HL-60 (cell line): ENCODE measurements around the gene TAS2R60.
A peak's percentile ranks its signal among the peaks of the same experiment; 100 is the strongest.
"Not testable (repeated sequence)": the region's sequence is repeated elsewhere in the genome, so short reads cannot be mapped to it uniquely, and the experiment has no call there.

Experiments used
- DNase-seq, 2 experiments: peaks; one replicate each; pipeline ENCODE4 v3.0.0-alpha.2; 2010 to 2020; ENCODE audit warnings: low read depth in 1 of 2, low spot score in 1 of 2
- H3K27ac ChIP-seq: fragments of 250-450 bp; sonication (Bioruptor Pico); replicated peaks from 2 replicates; pipeline ENCODE4 v1.5.1; 2020; ENCODE audit warnings: mild to moderate bottlenecking, moderate library complexity
- H3K27me3 ChIP-seq: fragments of 250-450 bp; sonication (Bioruptor Pico); 2 replicates; pipeline ENCODE4 v1.5.1; 2021; ENCODE audit warnings: mild to moderate bottlenecking, moderate library complexity; ENCODE audit not compliant: insufficient read depth, poor library complexity, severe bottlenecking
- H3K4me3 ChIP-seq: replicated peaks from 2 replicates; pipeline ENCODE4 v1.5.1; 2011; ENCODE audit warnings: mild to moderate bottlenecking, control low read depth, low read length; ENCODE audit not compliant: insufficient read depth
- CTCF ChIP-seq: IDR thresholded peaks from one replicate; pipeline ENCODE4 v1.5.1; 2011; ENCODE audit warnings: low read length, control low read depth, inconsistent platforms; ENCODE audit not compliant: insufficient read depth
- GABPA ChIP-seq: IDR thresholded peaks from 2 replicates; pipeline ENCODE4 v1.6.1; 2012; ENCODE audit warnings: low read depth
- POLR2AphosphoS5 ChIP-seq: IDR thresholded peaks from 2 replicates; pipeline ENCODE4 v1.6.1; 2012; ENCODE audit warnings: low read depth
- REST ChIP-seq: IDR thresholded peaks from 2 replicates; pipeline ENCODE4 v1.6.1; 2012; ENCODE audit warnings: low read depth; ENCODE audit not compliant: insufficient replicate concordance
- SPI1 ChIP-seq: IDR thresholded peaks from 2 replicates; pipeline ENCODE4 v1.6.1; 2012; ENCODE audit warnings: low read depth, mild to moderate bottlenecking, borderline replicate concordance

TAS2R60 gene

GRCh38 chr7:143408686-143409561 lies 34.3 kb upstream of the TAS2R60 start, which contains the start of gene EPHA1:
TSS of gene EPHA1 (minus strand) at chr7:143408856. CDS start at chr7:143408805, 51 bp downstream.
- Histone ChIP-seq H3K4me3 (peak within 1 kb of the TSS; percentile 36), H3K27me3 (no peaks in the 10 kb centered on the region), H3K27ac (peak within 1 kb of the TSS; percentile 69)

GRCh38 chr7:143410521-143411004 lies 32.7 kb upstream of the TAS2R60 start:
- peak overlapping the region; percentile 11; the same call in 1 of the 2 replicates for H3K4me3 ChIP-seq
- TF ChIP-seq GABPA (no peak), POLR2AphosphoS5 (peak; percentile 56; the same call in 1 of the 2 replicates), SPI1 (peak; percentile 48; the same call in 1 of the 2 replicates)
- H3K27me3 ChIP-seq, result no peaks in the 10 kb centered on the region
- peak; percentile 73 to 75 for DNase-seq
- H3K27ac ChIP-seq, result peak overlapping the region; percentile 69

More at GRCh38 chr7:143408686-143409561, 34.3 kb upstream of the TAS2R60 start, which contains the start of gene EPHA1:
- DNase-seq, result peak in 1 of 2 experiments; percentile 33
- no peak for TF ChIP-seq CTCF
- no peak for TF ChIP-seq REST
- no peak for TF ChIP-seq POLR2AphosphoS5
- TF ChIP-seq GABPA, result no peak
- no peak for TF ChIP-seq SPI1

GRCh38 chr7:143411976-143412708 lies 31.1 kb upstream of the TAS2R60 start:
- no peaks in the 10 kb centered on the region for H3K27me3 ChIP-seq
- no peak overlapping the region; the same call in 1 of the 2 replicates for H3K27ac ChIP-seq
- no peak for TF ChIP-seq REST
- no peak for TF ChIP-seq GABPA
- TF ChIP-seq CTCF, result no peak
- no peak for TF ChIP-seq POLR2AphosphoS5
- TF ChIP-seq SPI1, result no peak
- peak in 1 of 2 experiments; percentile 17 for DNase-seq
- H3K4me3 ChIP-seq, result no peak overlapping the region

- Histone ChIP-seq H3K4me3 (no peak overlapping the region), H3K27me3 (no peaks in the 10 kb centered on the region), H3K27ac (peak overlapping the region; percentile 35; the same call in 1 of the 2 replicates)
- no peak for DNase-seq
- TF ChIP-seq GABPA (no peak), SPI1 (no peak), POLR2AphosphoS5 (no peak), CTCF (no peak), REST (no peak)
Observed at GRCh38 chr7:143413123-143413522, 30.1 kb upstream of the TAS2R60 start.

GRCh38 chr7:143415209-143415608 lies 28.0 kb upstream of the TAS2R60 start:
- H3K27ac ChIP-seq, DNase-seq, H3K4me3 ChIP-seq, H3K27me3 ChIP-seq: not testable (repeated sequence)
